Loucy (cell line): ENCODE results near the gene TBX20.

Source experiments
- EZH2phosphoT487 ChIP-seq: fragments of 200-600 bp; IDR thresholded peaks from 2 replicates; pipeline ENCODE4 v1.6.1; 2018; ENCODE audit warnings: antibody characterized with exemption, mild to moderate bottlenecking, moderate library complexity, borderline replicate concordance
- TF ChIP-seq, protein P1 (sequence below): fragments of 200-600 bp; sonication (generic); conservative IDR thresholded peaks from 2 replicates; pipeline ENCODE4 v1.5.1; 2014; ENCODE audit warnings: mild to moderate bottlenecking, antibody characterized with exemption, low read length

DNA sequence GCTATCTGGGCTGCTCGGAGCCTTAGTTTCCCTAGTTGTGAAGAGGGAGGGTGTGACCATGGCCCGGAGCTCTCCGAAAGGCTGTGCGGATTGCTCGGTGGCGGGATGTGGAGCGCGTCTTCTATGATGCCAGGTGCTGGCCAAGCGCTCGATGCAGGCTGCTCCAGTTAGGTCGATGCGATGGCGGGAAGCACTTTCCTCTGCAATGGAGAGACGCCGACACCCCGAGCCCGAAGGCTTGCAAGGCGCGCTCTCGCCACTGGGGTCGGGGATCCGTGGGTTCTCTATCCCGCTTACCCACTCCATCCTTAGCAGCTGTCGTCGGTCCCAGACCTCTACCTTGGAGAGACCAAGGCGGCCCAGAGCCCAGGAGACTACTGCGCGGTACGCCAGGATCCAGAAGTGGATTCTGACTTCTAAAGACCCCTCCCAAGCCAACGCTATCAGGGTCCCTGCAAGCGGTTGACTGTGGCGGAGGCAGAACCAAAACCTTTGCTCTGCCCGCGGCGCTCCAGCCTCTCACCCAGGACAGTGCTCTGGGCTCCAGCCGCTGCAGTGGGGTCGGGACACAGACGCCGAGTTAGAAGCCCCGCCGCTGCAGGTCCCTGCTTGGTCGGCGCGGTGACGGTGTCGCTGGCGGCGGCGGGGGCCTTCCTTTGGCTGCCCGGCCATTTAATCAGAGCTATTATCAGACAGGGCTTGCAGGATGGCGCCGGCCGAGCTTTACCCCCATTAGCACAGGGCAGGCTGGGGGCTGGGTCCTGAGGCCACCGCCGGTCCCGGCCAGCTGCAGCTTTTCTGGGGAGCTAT, 7.8 kb upstream of the TBX20 start:
- TF ChIP-seq, protein P1, sequence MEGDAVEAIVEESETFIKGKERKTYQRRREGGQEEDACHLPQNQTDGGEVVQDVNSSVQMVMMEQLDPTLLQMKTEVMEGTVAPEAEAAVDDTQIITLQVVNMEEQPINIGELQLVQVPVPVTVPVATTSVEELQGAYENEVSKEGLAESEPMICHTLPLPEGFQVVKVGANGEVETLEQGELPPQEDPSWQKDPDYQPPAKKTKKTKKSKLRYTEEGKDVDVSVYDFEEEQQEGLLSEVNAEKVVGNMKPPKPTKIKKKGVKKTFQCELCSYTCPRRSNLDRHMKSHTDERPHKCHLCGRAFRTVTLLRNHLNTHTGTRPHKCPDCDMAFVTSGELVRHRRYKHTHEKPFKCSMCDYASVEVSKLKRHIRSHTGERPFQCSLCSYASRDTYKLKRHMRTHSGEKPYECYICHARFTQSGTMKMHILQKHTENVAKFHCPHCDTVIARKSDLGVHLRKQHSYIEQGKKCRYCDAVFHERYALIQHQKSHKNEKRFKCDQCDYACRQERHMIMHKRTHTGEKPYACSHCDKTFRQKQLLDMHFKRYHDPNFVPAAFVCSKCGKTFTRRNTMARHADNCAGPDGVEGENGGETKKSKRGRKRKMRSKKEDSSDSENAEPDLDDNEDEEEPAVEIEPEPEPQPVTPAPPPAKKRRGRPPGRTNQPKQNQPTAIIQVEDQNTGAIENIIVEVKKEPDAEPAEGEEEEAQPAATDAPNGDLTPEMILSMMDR = no peak
- TF ChIP-seq EZH2phosphoT487 = no peak
